SK-N-MC (cell line): Measurements from ENCODE around the gene GTSE1.

Experiments used
- DNase-seq: peaks from one replicate; pipeline ENCODE4 v3.0.0-alpha.2; 2011; ENCODE audit warnings: low read depth, low spot score
- H3K27ac ChIP-seq: fragments of 200-600 bp; sonication (generic); 2 replicates; pipeline ENCODE4 v1.5.1; 2016; ENCODE audit warnings: mixed run types
- H3K36me3 ChIP-seq: fragments of 200-600 bp; sonication (generic); 2 replicates; pipeline ENCODE4 v1.6.1; 2017; ENCODE audit warnings: antibody characterized with exemption, low read length, mixed read lengths; ENCODE audit not compliant: insufficient read depth
- H3K4me3 ChIP-seq: fragments of 200-600 bp; sonication (generic); 2 replicates; pipeline ENCODE4 v1.5.1; 2016
- H3K9ac ChIP-seq: fragments of 200-600 bp; sonication (generic); 2 replicates; pipeline ENCODE4 v1.8.0; 2017; ENCODE audit warnings: mixed run types, mixed read lengths; ENCODE audit not compliant: insufficient read length
- H3K9me3 ChIP-seq: fragments of 200-600 bp; sonication (generic); 2 replicates; pipeline ENCODE4 v1.6.1; 2017; ENCODE audit warnings: low read depth, mild to moderate bottlenecking, antibody characterized with exemption, low read length, moderate library complexity, mixed read lengths
- EZH2 ChIP-seq: fragments of 200-600 bp; sonication (generic); IDR thresholded peaks from one replicate; pipeline ENCODE4 v1.6.1; 2017; ENCODE audit warnings: antibody characterized with exemption
- FOXP2 ChIP-seq: optimal IDR thresholded peaks from 2 replicates; pipeline ENCODE3; 2011; ENCODE audit warnings: mild to moderate bottlenecking, moderate library complexity; ENCODE audit not compliant: insufficient read depth; ENCODE audit errors: extremely low read length, control extremely low read depth
- POLR2AphosphoS5 ChIP-seq: IDR thresholded peaks from 2 replicates; pipeline ENCODE4 v1.6.1; 2012; ENCODE audit warnings: mild to moderate bottlenecking, low read depth, low read length, borderline replicate concordance

Gene GTSE1, protein sequence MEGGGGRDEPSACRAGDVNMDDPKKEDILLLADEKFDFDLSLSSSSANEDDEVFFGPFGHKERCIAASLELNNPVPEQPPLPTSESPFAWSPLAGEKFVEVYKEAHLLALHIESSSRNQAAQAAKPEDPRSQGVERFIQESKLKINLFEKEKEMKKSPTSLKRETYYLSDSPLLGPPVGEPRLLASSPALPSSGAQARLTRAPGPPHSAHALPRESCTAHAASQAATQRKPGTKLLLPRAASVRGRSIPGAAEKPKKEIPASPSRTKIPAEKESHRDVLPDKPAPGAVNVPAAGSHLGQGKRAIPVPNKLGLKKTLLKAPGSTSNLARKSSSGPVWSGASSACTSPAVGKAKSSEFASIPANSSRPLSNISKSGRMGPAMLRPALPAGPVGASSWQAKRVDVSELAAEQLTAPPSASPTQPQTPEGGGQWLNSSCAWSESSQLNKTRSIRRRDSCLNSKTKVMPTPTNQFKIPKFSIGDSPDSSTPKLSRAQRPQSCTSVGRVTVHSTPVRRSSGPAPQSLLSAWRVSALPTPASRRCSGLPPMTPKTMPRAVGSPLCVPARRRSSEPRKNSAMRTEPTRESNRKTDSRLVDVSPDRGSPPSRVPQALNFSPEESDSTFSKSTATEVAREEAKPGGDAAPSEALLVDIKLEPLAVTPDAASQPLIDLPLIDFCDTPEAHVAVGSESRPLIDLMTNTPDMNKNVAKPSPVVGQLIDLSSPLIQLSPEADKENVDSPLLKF

DNA sequence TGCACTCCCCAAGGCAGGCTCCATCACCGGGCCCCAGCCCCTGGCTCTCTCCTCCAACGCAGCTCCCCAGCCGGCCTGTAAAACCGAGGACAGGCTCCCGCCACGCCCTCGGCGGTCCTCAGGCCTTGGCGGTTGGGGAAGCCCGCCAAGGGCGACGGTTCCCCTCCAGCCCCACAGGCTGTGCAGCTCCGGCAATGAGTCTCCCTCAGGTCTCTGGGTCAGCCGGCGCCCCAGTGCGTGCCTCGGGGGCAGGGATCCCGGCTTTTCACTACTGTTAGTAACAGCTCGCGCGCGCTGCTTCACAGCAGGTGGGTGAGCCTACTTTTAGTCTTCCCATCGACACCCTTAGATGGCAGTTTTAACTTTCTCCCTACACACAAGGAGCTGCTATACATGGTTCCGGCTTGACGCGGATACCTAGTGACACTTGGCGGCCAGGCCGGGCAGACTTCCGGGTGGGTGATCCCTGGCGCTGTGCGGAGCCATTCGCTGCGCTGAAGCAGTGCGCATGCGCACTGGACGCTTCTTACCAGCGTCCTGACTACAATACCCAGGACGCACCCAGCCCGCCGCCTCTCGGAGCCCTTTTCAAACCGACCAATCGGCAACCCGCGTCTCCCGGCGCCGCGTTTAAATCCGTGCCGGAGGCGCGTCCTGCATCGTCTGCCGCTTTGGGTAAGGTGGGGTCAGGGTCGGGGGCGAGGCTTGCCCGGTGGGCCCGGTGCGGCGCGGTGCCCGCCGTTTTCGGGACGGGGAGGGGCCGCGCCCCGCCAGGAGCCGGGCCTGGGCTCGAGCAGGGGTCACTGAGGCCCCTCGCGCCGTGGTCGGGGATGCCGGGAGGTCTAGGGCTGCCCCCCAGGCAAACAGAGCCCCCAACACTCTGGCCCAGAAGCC lies at the start of gene GTSE1:
GTSE1 (plus strand) TSS at position 614 of the 894 bp plus-strand sequence. CDS start 531 bp downstream, outside the sequence.
- peaks cover 29% of the 10 kb centered on the region for H3K36me3 ChIP-seq
- H3K9ac ChIP-seq, result peak within 1 kb of the TSS; percentile 78
- peak; percentile 73 for DNase-seq
- TF ChIP-seq FOXP2 (peak; percentile 43), POLR2AphosphoS5 (peak; percentile 77), EZH2 (no peak)
- H3K4me3 ChIP-seq, result peak within 1 kb of the TSS; percentile 96
- H3K27ac ChIP-seq, result peak within 1 kb of the TSS; percentile 75
- no peaks in the 10 kb centered on the region for H3K9me3 ChIP-seq

DNA sequence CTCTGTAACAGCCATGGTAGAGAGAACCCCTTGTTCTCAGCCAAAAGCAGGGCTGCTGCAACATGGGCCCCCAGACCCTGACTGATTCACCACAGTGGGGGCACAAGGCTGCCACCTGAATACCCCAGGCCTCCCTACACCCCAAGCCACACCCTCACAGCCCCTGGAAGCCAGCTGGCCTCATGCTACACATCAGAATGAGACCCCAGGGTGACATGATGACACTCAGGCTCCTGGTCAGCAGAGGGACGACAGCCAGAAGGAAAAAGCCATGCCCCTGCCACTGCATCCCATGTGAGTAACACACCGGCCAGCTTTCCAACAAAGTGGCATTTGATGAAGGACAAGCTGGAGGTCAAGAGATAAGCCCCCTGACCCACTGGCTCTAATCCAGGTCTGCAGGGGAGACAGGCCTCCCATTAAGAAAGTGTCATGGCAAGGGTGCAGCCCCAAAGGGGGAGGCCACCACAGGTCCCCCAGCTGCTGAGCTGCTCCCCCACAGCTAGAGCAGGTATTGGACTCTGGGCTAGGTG lies 49.2 kb upstream of the GTSE1 start:
- no peak for DNase-seq
- no peak overlapping the region for H3K9ac ChIP-seq
- H3K27ac ChIP-seq, result no peak overlapping the region
- H3K9me3 ChIP-seq, result no peaks in the 10 kb centered on the region
- no peak overlapping the region for H3K4me3 ChIP-seq
- TF ChIP-seq FOXP2 (no peak), EZH2 (no peak), POLR2AphosphoS5 (no peak)
- H3K36me3 ChIP-seq, result no peaks in the 10 kb centered on the region; the same call in 1 of the 2 replicates

DNA sequence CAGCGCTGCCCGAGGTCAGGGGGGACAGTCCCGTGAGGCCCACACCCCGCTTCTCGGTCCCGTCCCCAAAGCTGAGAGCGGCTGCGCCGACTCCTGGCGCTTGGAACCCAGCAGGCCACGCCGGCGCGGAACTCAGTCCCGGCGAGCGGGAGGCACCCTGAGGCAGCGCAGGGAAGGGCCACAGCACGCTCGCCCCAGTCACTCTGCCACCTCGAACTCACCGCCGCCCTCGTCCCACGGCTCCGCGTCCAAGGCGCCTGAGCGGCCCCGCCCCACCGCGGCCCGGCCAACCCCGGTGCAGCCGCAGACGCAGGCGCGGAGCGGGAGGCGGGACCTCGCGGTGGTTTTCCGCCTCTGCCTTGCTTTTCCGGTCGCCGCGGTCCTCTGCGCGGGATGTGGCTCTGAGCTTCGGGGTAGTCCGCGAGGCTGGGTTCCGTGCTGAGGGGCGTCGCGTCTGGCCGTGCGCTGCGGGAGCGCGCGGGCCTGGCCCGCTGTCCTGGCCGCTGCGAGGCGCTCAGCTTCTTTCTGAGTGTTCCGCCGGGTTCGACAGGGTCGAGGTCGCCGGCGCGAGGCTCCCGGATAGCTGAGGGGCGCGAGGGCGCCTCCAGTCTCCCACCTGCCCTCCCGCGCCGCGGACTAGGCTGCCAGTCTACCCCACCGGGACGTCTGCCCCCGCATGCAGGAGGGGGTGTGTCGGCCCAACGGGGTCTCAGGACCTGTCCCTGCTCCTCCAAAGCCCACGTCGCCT lies 46.5 kb upstream of the GTSE1 start, which contains the start of gene CDPF1:
CDPF1 (minus strand) TSS at position 259 of the 748 bp plus-strand sequence. CDS start 2,009 bp downstream, outside the sequence.
- Histone ChIP-seq H3K27ac (peak within 1 kb of the TSS; percentile 83), H3K36me3 (no peaks in the 10 kb centered on the region), H3K4me3 (peak within 1 kb of the TSS; percentile 97), H3K9me3 (no peaks in the 10 kb centered on the region), H3K9ac (peak within 1 kb of the TSS; percentile 93)
- TF ChIP-seq POLR2AphosphoS5 (peak; percentile 97), FOXP2 (peak; percentile 48), EZH2 (no peak)
- DNase-seq, result no peak

DNA sequence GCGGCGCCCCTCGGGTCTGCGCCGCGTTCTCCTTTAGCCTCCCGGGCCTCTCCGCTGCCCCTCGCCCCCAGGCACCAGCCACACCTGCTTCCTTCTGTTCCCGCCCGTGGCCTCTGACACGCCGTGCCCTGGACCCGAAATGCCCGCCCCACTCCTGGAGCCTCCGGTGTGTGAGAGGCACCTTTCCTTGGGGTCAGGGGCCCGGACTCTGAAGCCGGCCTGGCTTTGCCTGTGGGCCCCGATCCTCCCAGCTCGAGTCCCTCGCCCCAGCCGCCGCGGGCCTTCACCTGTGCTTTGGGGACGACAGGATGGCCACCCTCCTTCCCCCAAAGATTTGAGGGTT lies 45.9 kb upstream of the GTSE1 start:
- no peak for DNase-seq
- H3K27ac ChIP-seq, result 0 out of 2 replicates have a peak overlapping the region, but pooled peaks have one; percentile 42
- H3K4me3 ChIP-seq, result peak overlapping the region; percentile 97
- TF ChIP-seq EZH2 (no peak), POLR2AphosphoS5 (no peak), FOXP2 (no peak)
- H3K9ac ChIP-seq, result peak overlapping the region; percentile 93
- H3K36me3 ChIP-seq, result no peaks in the 10 kb centered on the region
- H3K9me3 ChIP-seq, result no peaks in the 10 kb centered on the region

DNA sequence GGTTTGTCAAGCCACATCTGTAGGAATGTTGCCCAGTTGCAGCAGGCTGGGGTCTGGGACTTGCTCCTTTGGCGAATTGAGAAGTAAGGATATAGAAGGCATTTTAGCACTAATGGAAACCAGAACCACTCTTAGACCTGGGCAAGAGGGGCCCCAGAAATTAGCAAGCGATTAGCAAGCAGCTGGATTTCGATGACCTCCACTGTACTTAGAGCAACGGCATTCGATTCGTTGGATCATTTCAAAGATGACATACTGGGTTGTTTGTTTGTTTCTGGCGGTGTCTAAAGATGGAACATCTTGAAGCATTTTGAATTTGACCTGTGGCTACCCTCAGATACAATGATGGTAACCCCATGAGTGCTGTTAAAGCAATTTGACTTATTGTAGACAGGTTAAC lies 45.4 kb upstream of the GTSE1 start:
- H3K4me3 ChIP-seq, result peak overlapping the region; percentile 97
- no peak for DNase-seq
- H3K9ac ChIP-seq, result peak overlapping the region; percentile 93
- no peak for TF ChIP-seq EZH2
- no peak for TF ChIP-seq POLR2AphosphoS5
- TF ChIP-seq FOXP2, result no peak
- no peaks in the 10 kb centered on the region for H3K9me3 ChIP-seq
- H3K36me3 ChIP-seq, result no peaks in the 10 kb centered on the region
- 0 out of 2 replicates have a peak overlapping the region, but pooled peaks have one; percentile 42 for H3K27ac ChIP-seq

DNA sequence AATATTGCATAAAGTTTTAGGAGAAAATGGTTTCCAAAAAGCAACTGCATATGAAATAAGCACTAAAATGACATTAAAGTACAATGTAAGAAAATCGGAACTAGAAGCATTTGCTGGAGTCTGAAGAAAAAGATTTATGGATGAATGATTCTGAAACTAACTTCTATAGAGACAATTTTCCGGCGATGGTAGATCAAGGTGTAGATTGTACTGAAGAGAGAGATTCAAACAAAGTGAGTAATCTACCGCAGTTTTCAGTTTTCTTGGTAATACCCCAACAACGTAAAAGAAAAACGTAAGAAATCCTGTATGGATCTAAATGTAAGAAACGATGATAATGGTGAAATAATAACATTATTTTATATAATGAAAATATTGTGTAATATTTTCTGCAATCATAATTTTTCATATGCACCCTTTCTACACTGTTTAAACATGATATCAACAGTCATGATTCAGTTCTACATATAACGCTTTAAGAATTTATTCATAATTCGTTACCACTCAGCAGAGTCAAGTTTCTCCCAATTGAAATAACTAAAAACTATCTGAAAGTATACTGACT lies 44.8 kb upstream of the GTSE1 start:
- peak overlapping the region; percentile 97 for H3K4me3 ChIP-seq
- DNase-seq, result no peak
- H3K36me3 ChIP-seq, result no peaks in the 10 kb centered on the region
- no peak overlapping the region for H3K27ac ChIP-seq
- peak overlapping the region; percentile 93 for H3K9ac ChIP-seq
- no peak for TF ChIP-seq EZH2
- TF ChIP-seq FOXP2, result no peak
- no peak for TF ChIP-seq POLR2AphosphoS5
- no peaks in the 10 kb centered on the region for H3K9me3 ChIP-seq
